Kidney epithelial cell (primary cell): ENCODE results near the gene FGD5. TPM values are rescaled to one million over a fixed set of nuclear protein-coding genes. Genes with fewer than 3 reads are reported as not detected.

Source experiments
- DNase-seq: peaks from one replicate; pipeline ENCODE4 v3.0.0-alpha.2; 2010; ENCODE audit warnings: low read depth
- H3K27me3 ChIP-seq: 2 replicates; pipeline ENCODE4 v1.6.0; 2011; ENCODE audit warnings: low read length; ENCODE audit not compliant: control insufficient read depth, insufficient read depth
- H3K36me3 ChIP-seq: 2 replicates; pipeline ENCODE4 v1.5.1; 2011; ENCODE audit warnings: low read length; ENCODE audit not compliant: control insufficient read depth, insufficient read depth
- H3K4me3 ChIP-seq: 2 replicates; pipeline ENCODE4 v1.5.1; 2011; ENCODE audit warnings: low read depth, mild to moderate bottlenecking, control low read depth, low read length
- CTCF ChIP-seq: IDR thresholded peaks from 2 replicates; pipeline ENCODE4 v1.5.1; 2011; ENCODE audit warnings: mild to moderate bottlenecking, moderate library complexity, low read length, control low read depth, inconsistent platforms; ENCODE audit not compliant: insufficient read depth, poor library complexity, severe bottlenecking
- total RNA-seq: library from RNA; depleted of rRNA; stranded (reverse); fragments of >200 nt; gene quantifications from 2 replicates; pipeline ENCODE4 v1.2.3, GENCODE V29; 2015

FGD5 gene
- total RNA-seq, 1 donor from 2014 or later, result 1.4 TPM

- Histone ChIP-seq H3K27me3 (no peaks in the 10 kb centered on the region), H3K36me3 (no peaks in the 10 kb centered on the region), H3K4me3 (peak overlapping the region; percentile 74)
- DNase-seq, result peak; percentile 48
- no peak for TF ChIP-seq CTCF
These were observed 129.3 kb downstream of the FGD5 start for GRCh38 chr3:14947886-14948608.

GRCh38 chr3:14948609-14949038, 129.9 kb downstream of the FGD5 start:
- H3K27me3 ChIP-seq, result no peaks in the 10 kb centered on the region
- peak overlapping the region; percentile 69 for H3K4me3 ChIP-seq
- DNase-seq, result no peak
- no peaks in the 10 kb centered on the region for H3K36me3 ChIP-seq
- TF ChIP-seq CTCF, result no peak

GRCh38 chr3:14949126-14949525, 130.4 kb downstream of the FGD5 start:
- no peak for TF ChIP-seq CTCF
- Histone ChIP-seq H3K36me3 (no peaks in the 10 kb centered on the region), H3K27me3 (no peaks in the 10 kb centered on the region), H3K4me3 (peak overlapping the region; percentile 69)
- DNase-seq, result no peak

GRCh38 chr3:14950274-14950673, 131.5 kb downstream of the FGD5 start:
- H3K27me3 ChIP-seq, result no peaks in the 10 kb centered on the region
- H3K4me3 ChIP-seq, result no peak overlapping the region
- DNase-seq, result no peak
- TF ChIP-seq CTCF, result no peak
- H3K36me3 ChIP-seq, result no peaks in the 10 kb centered on the region

- Histone ChIP-seq H3K4me3 (no peak overlapping the region), H3K36me3 (no peaks in the 10 kb centered on the region), H3K27me3 (no peaks in the 10 kb centered on the region)
- no peak for TF ChIP-seq CTCF
- no peak for DNase-seq
These were observed 138.4 kb downstream of the FGD5 start for GRCh38 chr3:14957153-14957552.

- DNase-seq, result no peak
- no peaks in the 10 kb centered on the region for H3K27me3 ChIP-seq
- no peak overlapping the region for H3K4me3 ChIP-seq
- no peaks in the 10 kb centered on the region for H3K36me3 ChIP-seq
- no peak for TF ChIP-seq CTCF
These were observed 139.2 kb downstream of the FGD5 start for GRCh38 chr3:14957925-14958324.
